Measurements from ENCODE around the gene CACNA1S.

Gene CACNA1S

DNA sequence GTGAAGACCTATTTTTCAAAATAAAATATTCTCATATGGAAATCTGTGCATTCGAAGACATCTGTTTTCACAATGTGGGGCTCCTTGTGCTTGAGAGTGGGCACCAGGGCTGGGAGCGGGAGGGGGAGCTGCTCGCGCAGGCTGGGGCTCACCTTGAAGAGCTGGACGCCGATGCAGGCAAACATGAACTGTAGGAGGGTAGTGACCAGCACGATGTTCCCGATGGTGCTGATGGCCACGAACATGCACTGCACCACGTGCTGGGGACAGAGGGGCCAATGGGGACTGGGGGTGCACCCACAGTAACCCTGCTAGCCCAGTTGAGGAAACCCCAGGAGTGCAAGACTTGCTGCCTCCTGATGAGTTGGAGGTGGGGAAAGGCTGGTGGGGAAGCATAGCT is 46.5 kb downstream of the CACNA1S start:
- TF ChIP-seq CTCF (IDR thresholded peaks at IDR 0.05; ENCODE audit: low read depth, low read length) = no peak

GRCh38 chr1:201064806-201065205 is 47.4 kb downstream of the CACNA1S start:
- Histone ChIP-seq H3K4me1 (no peaks in the 10 kb centered on the region), H3K27me3 (no peaks in the 10 kb centered on the region), H3K9me3 (no peaks in the 10 kb centered on the region), H3K4me3 (ENCODE audit: low read depth, low read length) (no peak overlapping the region), H3K36me3 (no peaks in the 10 kb centered on the region)
- no peak for TF ChIP-seq CTCF (IDR thresholded peaks at IDR 0.05; ENCODE audit: low read depth, low read length)
- no peak for DNase-seq

More for the DNA sequence above, 46.5 kb downstream of the CACNA1S start:
- Histone ChIP-seq H3K4me3 (ENCODE audit: low read depth, low read length) (no peak overlapping the region), H3K36me3 (no peaks in the 10 kb centered on the region), H3K4me1 (no peaks in the 10 kb centered on the region), H3K27me3 (no peaks in the 10 kb centered on the region; the same call in 1 of the 2 replicates), H3K9me3 (no peaks in the 10 kb centered on the region)
- DNase-seq = no peak

DNA sequence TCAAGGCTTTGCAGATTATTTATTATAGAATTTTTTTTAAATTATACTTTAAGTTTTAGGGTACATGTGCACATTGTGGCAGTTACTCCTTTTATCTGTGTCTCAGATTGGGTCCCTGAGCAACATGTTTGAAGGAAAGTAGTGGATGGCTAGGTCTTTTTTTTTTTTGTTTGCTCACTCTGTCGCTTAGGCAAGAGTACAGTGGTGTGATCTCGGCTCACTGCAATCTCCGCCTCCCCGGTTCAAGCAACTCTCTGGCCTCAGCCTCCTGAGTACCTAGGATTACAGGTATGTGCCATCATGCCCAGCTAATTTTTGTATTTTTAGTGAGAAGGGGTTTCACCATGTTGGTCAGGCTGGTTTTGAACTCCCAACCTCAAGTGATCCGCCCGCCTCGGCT is 49.1 kb downstream of the CACNA1S start:
- no peak for TF ChIP-seq CTCF (IDR thresholded peaks at IDR 0.05; ENCODE audit: low read depth, low read length)
- Histone ChIP-seq H3K36me3 (no peaks in the 10 kb centered on the region), H3K27me3 (no peaks in the 10 kb centered on the region), H3K4me3 (ENCODE audit: low read depth, low read length) (no peak overlapping the region), H3K9me3 (no peaks in the 10 kb centered on the region), H3K4me1 (no peaks in the 10 kb centered on the region)
- DNase-seq = no peak

DNA sequence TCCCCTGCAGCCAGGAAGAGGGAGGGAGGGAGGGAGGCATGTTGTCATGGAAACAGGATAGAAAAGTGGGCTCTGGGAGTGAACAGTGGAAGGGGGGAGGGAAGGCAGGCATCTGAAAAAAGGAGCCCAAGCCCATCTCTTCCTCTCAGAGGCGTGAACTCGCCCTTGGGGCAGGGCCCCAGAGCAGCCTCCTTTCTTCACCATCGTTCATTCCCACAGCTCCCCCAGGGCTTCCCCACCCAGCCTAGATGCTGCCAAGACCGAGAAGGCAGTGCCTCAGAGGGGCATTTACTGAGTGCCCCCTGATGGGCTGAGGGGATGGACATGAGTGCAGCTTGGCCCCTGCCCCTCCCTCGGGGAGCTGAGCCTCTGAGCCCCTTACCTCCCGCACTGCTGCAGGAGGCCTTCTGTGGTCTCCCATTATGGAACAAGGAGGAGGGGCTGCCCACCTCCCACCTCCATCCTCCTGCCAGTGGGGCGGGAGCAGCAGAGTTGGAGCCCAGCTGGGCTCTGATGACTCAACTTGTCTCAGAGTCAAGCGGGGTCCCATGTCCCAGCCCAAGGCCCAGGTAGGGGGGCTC is 49.6 kb downstream of the CACNA1S start:
- no peaks in the 10 kb centered on the region for H3K9me3 ChIP-seq
- H3K27me3 ChIP-seq = no peaks in the 10 kb centered on the region
- H3K36me3 ChIP-seq = no peaks in the 10 kb centered on the region
- H3K4me1 ChIP-seq = no peaks in the 10 kb centered on the region
- no peak for TF ChIP-seq CTCF (IDR thresholded peaks at IDR 0.05; ENCODE audit: low read depth, low read length)
- no peak overlapping the region for H3K4me3 ChIP-seq (ENCODE audit: low read depth, low read length)
- DNase-seq = no peak

GRCh38 chr1:201061886-201062285 is 50.3 kb downstream of the CACNA1S start:
- Histone ChIP-seq H3K4me3 (ENCODE audit: low read depth, low read length) (no peak overlapping the region), H3K27me3 (no peaks in the 10 kb centered on the region), H3K36me3 (no peaks in the 10 kb centered on the region), H3K4me1 (no peaks in the 10 kb centered on the region), H3K9me3 (no peaks in the 10 kb centered on the region)
- TF ChIP-seq CTCF (IDR thresholded peaks at IDR 0.05; ENCODE audit: low read depth, low read length) = no peak
- no peak for DNase-seq

DNA sequence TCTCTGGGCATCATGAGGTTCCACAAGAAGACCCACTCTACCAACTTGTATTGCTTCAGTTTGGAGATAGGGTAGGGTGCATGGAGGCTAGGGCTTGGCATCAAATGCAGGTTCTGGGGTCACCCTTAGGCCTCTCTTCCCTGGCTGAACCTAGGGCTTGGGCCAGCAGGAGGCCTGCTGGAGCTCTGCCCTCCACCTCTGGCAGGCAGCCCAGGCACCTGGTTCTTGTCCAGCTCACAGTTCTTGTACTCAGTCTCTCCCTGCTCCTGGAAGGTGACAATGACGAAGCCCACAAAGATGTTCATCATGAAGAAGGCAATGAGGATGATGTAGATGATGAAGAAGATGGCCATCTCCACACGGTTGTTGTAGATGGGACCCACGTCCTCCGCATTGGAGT is 51.2 kb downstream of the CACNA1S start:
- TF ChIP-seq CTCF (IDR thresholded peaks at IDR 0.05; ENCODE audit: low read depth, low read length) = no peak
- DNase-seq = no peak
- no peak overlapping the region for H3K4me3 ChIP-seq (ENCODE audit: low read depth, low read length)
- no peaks in the 10 kb centered on the region for H3K36me3 ChIP-seq
- H3K9me3 ChIP-seq = no peaks in the 10 kb centered on the region
- no peaks in the 10 kb centered on the region for H3K4me1 ChIP-seq
- H3K27me3 ChIP-seq = no peaks in the 10 kb centered on the region

Measured in BE2C (cell line).